Neural progenitor cell (in vitro differentiated cells): ENCODE results near the gene RERE.

ENCODE experiments used
- CTCF ChIP-seq: fragments of 200-600 bp; sonication (generic); IDR thresholded peaks from 2 replicates; pipeline ENCODE4 v1.5.1; 2017; ENCODE audit warnings: antibody characterized with exemption, mild to moderate bottlenecking
- EZH2 ChIP-seq: fragments of 200-600 bp; sonication (generic); IDR thresholded peaks from 2 replicates; pipeline ENCODE4 v1.6.1; 2017; ENCODE audit warnings: antibody characterized with exemption, mild to moderate bottlenecking, moderate library complexity

- TF ChIP-seq CTCF (no peak), EZH2 (no peak)
Observed at GRCh38 chr1:8681911-8682310, 135.5 kb downstream of the RERE start.
